Measurements from ENCODE around the gene PPP1R36.

The PPP1R36 gene

DNA sequence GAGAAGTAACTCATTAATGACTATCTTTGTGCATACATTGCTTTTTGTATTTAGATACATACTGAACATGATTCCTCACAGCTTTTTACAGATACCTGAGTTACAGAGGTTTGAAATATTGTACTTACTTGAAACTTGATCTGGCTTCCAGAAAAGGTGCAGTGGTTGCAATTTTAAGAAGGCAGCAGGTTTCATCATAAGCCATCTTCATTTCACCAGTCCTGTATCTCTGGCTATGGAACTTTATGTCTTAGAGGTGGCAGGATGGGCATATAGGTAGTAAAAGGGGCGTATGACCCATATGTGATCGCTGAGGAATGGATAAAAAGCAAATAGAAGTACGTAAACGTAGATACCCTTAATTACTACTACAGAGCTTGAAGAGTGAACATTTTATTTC, 31.5 kb upstream of the PPP1R36 start:
- TF ChIP-seq, protein P1, sequence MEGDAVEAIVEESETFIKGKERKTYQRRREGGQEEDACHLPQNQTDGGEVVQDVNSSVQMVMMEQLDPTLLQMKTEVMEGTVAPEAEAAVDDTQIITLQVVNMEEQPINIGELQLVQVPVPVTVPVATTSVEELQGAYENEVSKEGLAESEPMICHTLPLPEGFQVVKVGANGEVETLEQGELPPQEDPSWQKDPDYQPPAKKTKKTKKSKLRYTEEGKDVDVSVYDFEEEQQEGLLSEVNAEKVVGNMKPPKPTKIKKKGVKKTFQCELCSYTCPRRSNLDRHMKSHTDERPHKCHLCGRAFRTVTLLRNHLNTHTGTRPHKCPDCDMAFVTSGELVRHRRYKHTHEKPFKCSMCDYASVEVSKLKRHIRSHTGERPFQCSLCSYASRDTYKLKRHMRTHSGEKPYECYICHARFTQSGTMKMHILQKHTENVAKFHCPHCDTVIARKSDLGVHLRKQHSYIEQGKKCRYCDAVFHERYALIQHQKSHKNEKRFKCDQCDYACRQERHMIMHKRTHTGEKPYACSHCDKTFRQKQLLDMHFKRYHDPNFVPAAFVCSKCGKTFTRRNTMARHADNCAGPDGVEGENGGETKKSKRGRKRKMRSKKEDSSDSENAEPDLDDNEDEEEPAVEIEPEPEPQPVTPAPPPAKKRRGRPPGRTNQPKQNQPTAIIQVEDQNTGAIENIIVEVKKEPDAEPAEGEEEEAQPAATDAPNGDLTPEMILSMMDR (IDR thresholded peaks at IDR 0.05; ENCODE audit: insufficient read depth, low read depth, low read length, missing control alignments), result no peak
- DNase-seq (ENCODE audit: low read depth), result no peak
- H3K4me3 ChIP-seq (ENCODE audit: low read length), result no peak overlapping the region

DNA sequence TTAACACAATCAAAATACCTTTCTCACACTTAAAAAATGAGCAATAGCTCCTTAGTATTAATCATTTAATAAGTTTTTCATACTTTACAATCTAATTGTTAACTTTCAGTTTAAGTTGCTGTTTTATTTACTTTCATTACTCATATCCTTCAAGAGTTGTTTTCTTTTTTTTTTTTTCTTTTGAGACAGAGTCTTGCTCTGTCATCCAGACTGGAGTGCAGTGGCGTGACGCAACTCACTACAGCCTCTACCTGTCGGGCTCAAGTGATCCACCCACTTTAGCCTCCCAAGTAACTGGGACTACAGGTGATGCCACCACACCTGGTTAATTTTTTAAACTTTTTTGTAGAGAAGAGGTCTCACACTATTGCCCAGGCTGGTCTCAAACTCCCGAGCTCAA, 29.1 kb upstream of the PPP1R36 start:
- TF ChIP-seq, protein P1 (IDR thresholded peaks at IDR 0.05; ENCODE audit: insufficient read depth, low read depth, low read length, missing control alignments), result no peak
- peak; percentile 82 for DNase-seq (ENCODE audit: low read depth)
- no peak overlapping the region for H3K4me3 ChIP-seq (ENCODE audit: low read length)

- TF ChIP-seq, protein P1 (IDR thresholded peaks at IDR 0.05; ENCODE audit: insufficient read depth, low read depth, low read length, missing control alignments), result no peak
- DNase-seq (ENCODE audit: low read depth), result no peak
- no peak overlapping the region for H3K4me3 ChIP-seq (ENCODE audit: low read length)
Observed at GRCh38 chr14:64522591-64523355, 27.0 kb upstream of the PPP1R36 start.

DNA sequence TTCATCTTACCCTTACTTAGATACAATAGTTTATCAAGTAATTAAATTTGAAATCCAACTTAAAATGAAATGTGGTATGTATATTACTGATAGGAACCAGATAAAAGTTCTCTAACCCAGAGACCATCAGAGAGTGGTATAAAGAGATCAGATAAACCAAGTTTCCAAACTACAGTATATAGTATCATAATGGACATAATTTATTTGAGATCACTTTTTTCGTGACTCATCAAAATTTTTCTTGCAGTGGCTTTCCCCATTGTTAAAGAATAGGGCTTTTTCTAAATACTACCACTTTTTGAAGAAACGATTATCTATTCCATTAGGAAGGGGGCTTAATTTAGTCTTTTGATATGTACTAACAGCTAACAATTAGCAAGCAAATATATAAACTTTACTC, 24.4 kb upstream of the PPP1R36 start:
- TF ChIP-seq, protein P1 (IDR thresholded peaks at IDR 0.05; ENCODE audit: insufficient read depth, low read depth, low read length, missing control alignments), result no peak
- no peak for DNase-seq (ENCODE audit: low read depth)
- H3K4me3 ChIP-seq (ENCODE audit: low read length), result no peak overlapping the region

DNA sequence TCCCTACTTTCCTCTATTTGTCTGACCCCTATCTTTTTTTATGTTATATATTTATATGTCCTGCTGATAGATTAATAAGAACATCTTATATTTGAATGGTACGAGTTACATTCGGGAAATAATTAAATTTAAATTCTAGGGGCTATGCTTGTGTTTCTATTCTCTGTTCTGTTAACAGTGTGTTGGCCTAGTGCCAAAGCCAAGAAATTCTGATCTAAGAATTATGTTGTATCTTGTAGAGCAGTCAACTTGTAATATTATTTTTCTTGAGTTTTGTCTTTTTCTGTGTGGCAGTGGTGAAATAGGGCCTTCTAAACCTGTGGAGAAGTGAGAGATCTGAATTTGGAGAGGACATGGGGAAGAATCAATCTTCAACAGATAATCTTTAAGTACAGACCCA, 18.2 kb upstream of the PPP1R36 start:
- no peak for DNase-seq (ENCODE audit: low read depth)
- H3K4me3 ChIP-seq (ENCODE audit: low read length), result no peak overlapping the region
- TF ChIP-seq, protein P1 (IDR thresholded peaks at IDR 0.05; ENCODE audit: insufficient read depth, low read depth, low read length, missing control alignments), result no peak

DNA sequence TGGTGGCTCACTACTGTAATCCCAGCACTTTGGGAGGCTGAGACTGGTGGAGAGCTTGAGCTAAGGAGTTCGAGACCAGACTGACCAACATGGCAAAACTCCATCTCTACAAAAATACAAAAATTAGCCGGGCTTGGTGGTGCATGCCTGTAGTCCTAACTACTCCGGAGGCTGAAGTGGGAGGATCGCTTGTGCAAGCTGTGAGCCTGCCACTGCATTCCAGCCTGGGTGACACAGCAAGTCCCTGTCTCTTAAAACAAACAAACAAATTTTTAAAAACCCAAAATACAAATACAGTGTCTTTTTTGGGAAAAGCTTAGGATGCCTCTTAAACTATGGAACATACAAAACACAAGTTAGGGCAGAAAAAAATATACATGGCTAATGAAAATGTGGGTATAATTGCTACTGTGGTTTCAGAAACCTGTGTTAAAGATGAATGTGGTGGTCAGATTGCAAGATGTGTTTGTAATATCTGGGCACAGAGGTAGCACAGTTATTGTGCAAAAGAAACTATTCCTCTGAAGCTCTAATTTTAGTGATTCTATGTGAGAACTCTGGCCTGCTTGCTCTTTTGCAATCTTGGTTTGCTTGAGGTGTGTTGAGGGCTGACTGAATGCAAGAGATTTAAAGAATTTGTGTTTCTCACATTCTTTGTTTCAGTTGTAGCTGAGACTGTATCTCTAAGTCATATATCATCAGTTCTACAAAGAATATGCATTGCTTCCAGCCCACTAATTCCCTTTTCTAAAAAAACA, 13.1 kb upstream of the PPP1R36 start:
- H3K4me3 ChIP-seq (ENCODE audit: low read length), result no peak overlapping the region
- TF ChIP-seq, protein P1 (IDR thresholded peaks at IDR 0.05; ENCODE audit: insufficient read depth, low read depth, low read length, missing control alignments), result no peak
- DNase-seq (ENCODE audit: low read depth), result no peak

All from epithelial cell of esophagus (primary cell).